H1 (cell line): ENCODE results near the gene SGCG. TPM values are rescaled to one million over a fixed set of nuclear protein-coding genes. Genes with fewer than 3 reads are reported as not detected.

ENCODE experiments used
- CTCF ChIA-PET: fragments of 300-600 bp; sonication (Branson Sonifier 250); formaldehyde crosslinking; loops from one replicate; lab custom pipeline; 2021; ENCODE audit not compliant: partially characterized antibody; lab: Charles Lee
- POLR2A ChIA-PET: fragments of 300-600 bp; sonication (Branson Sonifier 250); formaldehyde crosslinking; loops from one replicate; lab custom pipeline; 2021; ENCODE audit warnings: inconsistent platforms; ENCODE audit not compliant: partially characterized antibody; lab: Charles Lee
- DNase-seq, 2 experiments: peaks; one replicate each; pipeline versions ENCODE4 v3.0.0 to v3.0.0-alpha.2; 2010 to 2022; ENCODE audit warnings: low spot score in 2 of 2, low read depth in 1 of 2, mixed read lengths in 1 of 2
- FAIRE-seq: peaks from 2 replicates; lab custom pipeline; 2011; peaks lifted over from hg19 to GRCh38; lab: Jason Lieb, UNC
- H2AFZ ChIP-seq: 2 replicates; pipeline ENCODE4 v1.8.1; 2012; ENCODE audit warnings: low read length, inconsistent platforms
- H2AK5ac ChIP-seq: 2 replicates; pipeline ENCODE4 v1.6.1; 2013; ENCODE audit warnings: low read depth, low read length
- H2BK120ac ChIP-seq: replicated peaks from 2 replicates; pipeline ENCODE3; 2013; ENCODE audit warnings: low read depth, low read length, inconsistent platforms
- H2BK12ac ChIP-seq: 2 replicates; pipeline ENCODE4 v1.6.1; 2013; ENCODE audit warnings: low read depth, low read length
- H2BK15ac ChIP-seq: 2 replicates; pipeline ENCODE4 v1.6.1; 2013; ENCODE audit warnings: low read length
- H2BK20ac ChIP-seq: 2 replicates; pipeline ENCODE4 v1.6.1; 2013; ENCODE audit warnings: low read length
- H2BK5ac ChIP-seq: 2 replicates; pipeline ENCODE4 v1.6.1; 2013; ENCODE audit warnings: low read depth, low read length
- H3K14ac ChIP-seq: 2 replicates; pipeline ENCODE4 v1.6.1; 2013; ENCODE audit warnings: inconsistent platforms; ENCODE audit not compliant: insufficient read length
- H3K18ac ChIP-seq: 2 replicates; pipeline ENCODE4 v1.6.1; 2013; ENCODE audit warnings: low read length; ENCODE audit errors: extremely low read depth
- H3K23ac ChIP-seq: 2 replicates; pipeline ENCODE4 v1.6.1; 2013; ENCODE audit warnings: inconsistent platforms; ENCODE audit not compliant: insufficient read length
- H3K23me2 ChIP-seq: 2 replicates; pipeline ENCODE4 v1.6.1; 2013; ENCODE audit warnings: low read depth, low read length
- H3K27ac ChIP-seq: 2 replicates; pipeline ENCODE4 v1.6.1; 2011; ENCODE audit warnings: low read depth, low read length, inconsistent platforms
- H3K27me3 ChIP-seq, 4 experiments: replicated peaks in 1 of 4; 1 replicate in 1 of 4; 2 replicates in 3 of 4; pipeline versions ENCODE4 v1.6.1 to v1.8.1; 2011 to 2013; ENCODE audit warnings: low read length in 3 of 4, mild to moderate bottlenecking in 3 of 4, inconsistent platforms in 2 of 4, mixed read lengths in 2 of 4, moderate library complexity in 1 of 4; ENCODE audit not compliant: control insufficient read depth in 3 of 4, insufficient read depth in 3 of 4; ENCODE audit errors: extremely low read depth in 1 of 4
- H3K36me3 ChIP-seq, 4 experiments: 2 replicates each; pipeline versions ENCODE4 v1.6.1 to v1.8.1; 2011 to 2013; ENCODE audit warnings: mild to moderate bottlenecking in 4 of 4, low read length in 3 of 4, moderate library complexity in 2 of 4, control low read depth in 1 of 4, inconsistent platforms in 1 of 4; ENCODE audit not compliant: insufficient read depth in 4 of 4, control insufficient read depth in 2 of 4
- H3K4ac ChIP-seq: replicated peaks from 2 replicates; pipeline ENCODE3; 2013; ENCODE audit warnings: low read length, low read depth, mixed read lengths, inconsistent platforms; ENCODE audit not compliant: insufficient read length
- H3K4me1 ChIP-seq, 4 experiments: replicated peaks in 1 of 4; 1 replicate in 1 of 4; 2 replicates in 3 of 4; pipeline versions ENCODE4 v1.6.1 to v1.8.1; 2011 to 2013; ENCODE audit warnings: low read length in 3 of 4, inconsistent platforms in 2 of 4, mixed read lengths in 1 of 4; ENCODE audit not compliant: insufficient read depth in 4 of 4, control insufficient read depth in 3 of 4
- H3K4me2 ChIP-seq, 2 experiments: 2 replicates each; pipeline versions ENCODE4 v1.6.1 to v1.8.1; 2011 to 2013; ENCODE audit warnings: low read depth in 2 of 2, low read length in 2 of 2, control low read depth in 1 of 2, inconsistent platforms in 1 of 2, mild to moderate bottlenecking in 1 of 2; ENCODE audit not compliant: insufficient read depth in 1 of 2
- H3K4me3 ChIP-seq, 4 experiments: fragments of 200-600, 300-600 bp in 1 of 4; sonication (generic), shearing (Covaris generic), sonication (Bioruptor Twin) in 1 of 4; 2 replicates each; pipeline versions ENCODE4 v1.5.1 to v1.8.1; 2011 to 2016; ENCODE audit warnings: low read length in 4 of 4, low read depth in 3 of 4, control low read depth in 2 of 4, inconsistent platforms in 2 of 4, mild to moderate bottlenecking in 2 of 4, mixed read lengths in 1 of 4, moderate library complexity in 1 of 4; ENCODE audit not compliant: insufficient read depth in 2 of 4; ENCODE audit errors: extremely low read depth in 1 of 4
- H3K56ac ChIP-seq: replicated peaks from 2 replicates; pipeline ENCODE3; 2013; ENCODE audit warnings: low read depth, mild to moderate bottlenecking, mixed read lengths, low read length, inconsistent platforms; ENCODE audit not compliant: insufficient read length
- H3K79me1 ChIP-seq: 2 replicates; pipeline ENCODE4 v1.6.1; 2013; ENCODE audit warnings: low read depth, low read length, control low read depth
- H3K79me2 ChIP-seq, 2 experiments: 2 replicates each; pipeline versions ENCODE4 v1.6.1 to v1.8.1; 2012 to 2013; ENCODE audit warnings: low read length in 2 of 2, mild to moderate bottlenecking in 2 of 2, inconsistent platforms in 1 of 2; ENCODE audit not compliant: insufficient read depth in 2 of 2, control insufficient read depth in 1 of 2
- H3K9ac ChIP-seq, 4 experiments: replicated peaks in 1 of 4; 1 replicate in 1 of 4; 2 replicates in 3 of 4; pipeline versions ENCODE4 v1.6.1 to v1.8.1; 2011 to 2013; ENCODE audit warnings: low read depth in 3 of 4, low read length in 3 of 4, control low read depth in 2 of 4, mild to moderate bottlenecking in 2 of 4, moderate library complexity in 2 of 4, inconsistent platforms in 1 of 4; ENCODE audit errors: extremely low read depth in 1 of 4
- H3K9me3 ChIP-seq, 2 experiments: 2 replicates each; pipeline versions ENCODE4 v1.6.1 to v1.8.1; 2012 to 2013; ENCODE audit warnings: mild to moderate bottlenecking in 2 of 2, moderate library complexity in 2 of 2, control low read depth in 1 of 2, inconsistent platforms in 1 of 2, low read depth in 1 of 2, low read length in 1 of 2, mixed read lengths in 1 of 2; ENCODE audit not compliant: insufficient read depth in 2 of 2
- H4K20me1 ChIP-seq, 2 experiments: replicated peaks in 1 of 2; 2 replicates each; pipeline versions ENCODE3 to v1.8.1; 2011 to 2013; ENCODE audit warnings: inconsistent platforms in 2 of 2, low read length in 2 of 2, mild to moderate bottlenecking in 1 of 2; ENCODE audit not compliant: insufficient read depth in 2 of 2, control insufficient read depth in 1 of 2
- H4K5ac ChIP-seq: 2 replicates; pipeline ENCODE4 v1.6.1; 2013; ENCODE audit warnings: low read length, low read depth, mixed read lengths, inconsistent platforms; ENCODE audit not compliant: insufficient read length
- H4K8ac ChIP-seq: 2 replicates; pipeline ENCODE4 v1.8.0; 2013; ENCODE audit warnings: mild to moderate bottlenecking, moderate library complexity, low read length, inconsistent platforms; ENCODE audit not compliant: insufficient read depth; ENCODE audit errors: extremely low read depth
- H4K91ac ChIP-seq: replicated peaks from 2 replicates; pipeline ENCODE3; 2013; ENCODE audit warnings: low read length, mixed read lengths, inconsistent platforms; ENCODE audit not compliant: insufficient read length
- ATF3 ChIP-seq: IDR thresholded peaks from 2 replicates; pipeline ENCODE4 v1.6.1; 2011; ENCODE audit warnings: low read depth, mild to moderate bottlenecking, low read length; ENCODE audit not compliant: insufficient read depth
- CEBPB ChIP-seq: IDR thresholded peaks from 2 replicates; pipeline ENCODE4 v1.6.1; 2012; ENCODE audit warnings: low read depth, low read length
- CREB1 ChIP-seq: IDR thresholded peaks from 2 replicates; pipeline ENCODE4 v1.6.1; 2012; ENCODE audit warnings: inconsistent platforms
- CTBP2 ChIP-seq: IDR thresholded peaks from 2 replicates; pipeline ENCODE4 v1.7.0; 2011; ENCODE audit warnings: borderline replicate concordance, mild to moderate bottlenecking, moderate library complexity, mixed read lengths, low read length; ENCODE audit not compliant: insufficient read depth, insufficient read length
- EP300 ChIP-seq, 2 experiments: IDR thresholded peaks; 1 replicate in 1 of 2; 2 replicates in 1 of 2; pipeline ENCODE4 v1.6.1; 2011 to 2012; ENCODE audit warnings: low read depth in 2 of 2, low read length in 2 of 2, mild to moderate bottlenecking in 2 of 2, borderline replicate concordance in 1 of 2, inconsistent platforms in 1 of 2, moderate library complexity in 1 of 2
- GTF2F1 ChIP-seq: IDR thresholded peaks from 2 replicates; pipeline ENCODE4 v1.6.1; 2012; ENCODE audit warnings: low read depth, low read length, improper control_type of control experiment, borderline replicate concordance
- NANOG ChIP-seq: IDR thresholded peaks from 2 replicates; pipeline ENCODE4 v1.6.1; 2011; ENCODE audit warnings: low read length, low read depth, mild to moderate bottlenecking, inconsistent platforms; ENCODE audit not compliant: insufficient read depth, poor library complexity, severe bottlenecking
- POLR2A ChIP-seq, 2 experiments: IDR thresholded peaks; 1 replicate in 1 of 2; 2 replicates in 1 of 2; pipeline ENCODE4 v1.6.1; 2011; ENCODE audit warnings: low read depth in 2 of 2, low read length in 2 of 2, mild to moderate bottlenecking in 2 of 2; ENCODE audit errors: control extremely low read depth in 1 of 2
- POLR2AphosphoS5 ChIP-seq: IDR thresholded peaks from 2 replicates; pipeline ENCODE4 v1.6.1; 2011; ENCODE audit warnings: low read depth, low read length
- RFX5 ChIP-seq: IDR thresholded peaks from 2 replicates; pipeline ENCODE4 v1.6.1; 2011; ENCODE audit warnings: low read depth, low read length, improper control_type of control experiment, borderline replicate concordance
- RXRA ChIP-seq: IDR thresholded peaks from 2 replicates; pipeline ENCODE4 v1.6.1; 2011; ENCODE audit warnings: low read depth, mild to moderate bottlenecking, low read length, moderate library complexity; ENCODE audit not compliant: insufficient read depth
- SIN3A ChIP-seq, 2 experiments: IDR thresholded peaks in 1 of 2; conservative IDR thresholded peaks in 1 of 2; 2 replicates each; pipeline ENCODE4 v1.6.1; 2011 to 2012; ENCODE audit warnings: low read length in 2 of 2, improper control_type of control experiment in 1 of 2, low read depth in 1 of 2, mild to moderate bottlenecking in 1 of 2
- SIX5 ChIP-seq: IDR thresholded peaks from 2 replicates; pipeline ENCODE4 v1.6.1; 2011; ENCODE audit warnings: mild to moderate bottlenecking, low read depth, low read length
- TAF1 ChIP-seq: IDR thresholded peaks from 2 replicates; pipeline ENCODE4 v1.6.1; 2011; ENCODE audit warnings: mild to moderate bottlenecking, low read depth, low read length
- YY1 ChIP-seq: IDR thresholded peaks from 2 replicates; pipeline ENCODE4 v1.6.1; 2011; ENCODE audit warnings: low read depth, mild to moderate bottlenecking, low read length
- WGBS, 2 experiments: shearing (Covaris generic) in 1 of 2; methylation state at CpG; one replicate each; pipeline versions ENCODE4 v1.1.6 to v1.1.7; 2013 to 2015; ENCODE audit warnings: low lambda C conversion rate in 2 of 2, mixed read lengths in 2 of 2, inconsistent platforms in 1 of 2, low coverage in 1 of 2, missing lambda C conversion rate in 1 of 2; ENCODE audit not compliant: insufficient replicate concordance in 2 of 2, insufficient coverage in 1 of 2, insufficient read length in 1 of 2; ENCODE audit errors: extremely low coverage in 1 of 2, missing lambda C conversion rate in 1 of 2; 5-methylcytosine and 5-hydroxymethylcytosine counted together
- polyA plus RNA-seq, 7 experiments: library from polyadenylated mRNA; depleted of rRNA in 3 of 7; stranded (reverse) in 5 of 7; unstranded in 2 of 7; fragments of >200 nt in 5 of 7; fragments of 200-250 nt in 2 of 7; gene quantifications; 1 replicate in 5 of 7; 2 replicates in 1 of 7; 4 replicates in 1 of 7; pipeline versions ENCODE4 v1.2.1 to v1.2.3, GENCODE V29; 2011 to 2013; ENCODE audit warnings: missing spikeins in 2 of 7, mixed read lengths in 2 of 7
- total RNA-seq: library from RNA; stranded (reverse); fragmentation: NEBNext Ultra II Directional; extraction: Animal tissue kit (Norgen Biotek cat#: 25700); gene quantifications from 2 replicates; pipeline ENCODE4 v1.2.1, GENCODE V29; 2021

SGCG gene
- total and polyA plus RNA-seq, 2 of the 8 experiments (the other 6 are each of a cell fraction or from before 2014, with no cell fraction given), result 0.05 TPM; not detected in 1

GRCh38 chr13:23267571-23267970, 86.8 kb downstream of the SGCG start:
- H2BK5ac ChIP-seq, result no peak overlapping the region
- no peak overlapping the region for H3K4me3 ChIP-seq
- CTCF ChIA-PET, result interaction anchor here (0.7 kb wide), 1 partner anchor 13 kb away, joined by 3 read pairs; no protein-coding TSS in a partner anchor
- FAIRE-seq, result no peak
- H3K79me1 ChIP-seq, result no peaks in the 10 kb centered on the region
- whole genome bisulfite sequencing, 2 experiments, result 86% methylated on average over 4 of the region's 4 CpGs; no CpG with 5 or more reads in 1 of the 2 experiments
- H3K36me3 ChIP-seq, result no peaks in the 10 kb centered on the region
- no peak overlapping the region for H2BK20ac ChIP-seq
- no peak overlapping the region for H3K56ac ChIP-seq
- no peaks in the 10 kb centered on the region for H3K79me2 ChIP-seq
- H3K4me1 ChIP-seq, result no peaks in the 10 kb centered on the region
- H2BK12ac ChIP-seq, result no peak overlapping the region
- H4K20me1 ChIP-seq, result no peaks in the 10 kb centered on the region
- H3K18ac ChIP-seq, result no peak overlapping the region
- no peak for DNase-seq
- H3K9me3 ChIP-seq, result no peaks in the 10 kb centered on the region
- POLR2A ChIA-PET, result no interaction called here
- no peak overlapping the region for H2BK120ac ChIP-seq
- no peak overlapping the region for H3K27ac ChIP-seq
- H4K8ac ChIP-seq, result no peak overlapping the region
- no peak overlapping the region for H3K23ac ChIP-seq
- H3K4ac ChIP-seq, result no peak overlapping the region
- H2AK5ac ChIP-seq, result no peak overlapping the region
- no peak overlapping the region for H3K14ac ChIP-seq
- H2BK15ac ChIP-seq, result no peak overlapping the region
- no peak overlapping the region for H3K9ac ChIP-seq
- peaks cover 0 to 2% (median 0%) of the 10 kb centered on the region in 4 experiments; a peak in 1 of 7 replicates for H3K27me3 ChIP-seq
- no peaks in the 10 kb centered on the region for H3K23me2 ChIP-seq
- no peak overlapping the region for H2AFZ ChIP-seq
- H4K5ac ChIP-seq, result no peak overlapping the region
- no peak overlapping the region for H4K91ac ChIP-seq
- H3K4me2 ChIP-seq, result no peak overlapping the region
- TF ChIP-seq GTF2F1 (no peak), NANOG (no peak), ATF3 (no peak), POLR2AphosphoS5 (no peak), RXRA (no peak), YY1 (no peak), TAF1 (no peak), EP300 (IDR thresholded peaks at IDR 0.05; ENCODE audit: borderline replicate concordance in 1 of 2, low read depth in 2 of 2, low read length in 2 of 2) (no peak), CREB1 (no peak), CEBPB (no peak), SIN3A (conservative IDR thresholded peaks at IDR 0.05 in 1 of 2, IDR thresholded peaks at IDR 0.05 in 1 of 2; ENCODE audit: low read depth in 1 of 2, low read length in 2 of 2) (no peak), POLR2A (IDR thresholded peaks at IDR 0.05; ENCODE audit: control extremely low read depth in 1 of 2, low read depth in 2 of 2, low read length in 2 of 2) (no peak), SIX5 (no peak), CTBP2 (no peak), RFX5 (no peak)
